ENCODE measurements around the gene OSBP2.

Gene OSBP2

GRCh38 chr22:30680991-30681770, 13.5 kb upstream of the OSBP2 start:
- no peak for DNase-seq (ENCODE audit: low spot score)
- Histone ChIP-seq H3K4me3 (no peak overlapping the region), H3K27ac (peak overlapping the region in 1 of 2 donors; percentile 41)
- TF ChIP-seq, protein P1, sequence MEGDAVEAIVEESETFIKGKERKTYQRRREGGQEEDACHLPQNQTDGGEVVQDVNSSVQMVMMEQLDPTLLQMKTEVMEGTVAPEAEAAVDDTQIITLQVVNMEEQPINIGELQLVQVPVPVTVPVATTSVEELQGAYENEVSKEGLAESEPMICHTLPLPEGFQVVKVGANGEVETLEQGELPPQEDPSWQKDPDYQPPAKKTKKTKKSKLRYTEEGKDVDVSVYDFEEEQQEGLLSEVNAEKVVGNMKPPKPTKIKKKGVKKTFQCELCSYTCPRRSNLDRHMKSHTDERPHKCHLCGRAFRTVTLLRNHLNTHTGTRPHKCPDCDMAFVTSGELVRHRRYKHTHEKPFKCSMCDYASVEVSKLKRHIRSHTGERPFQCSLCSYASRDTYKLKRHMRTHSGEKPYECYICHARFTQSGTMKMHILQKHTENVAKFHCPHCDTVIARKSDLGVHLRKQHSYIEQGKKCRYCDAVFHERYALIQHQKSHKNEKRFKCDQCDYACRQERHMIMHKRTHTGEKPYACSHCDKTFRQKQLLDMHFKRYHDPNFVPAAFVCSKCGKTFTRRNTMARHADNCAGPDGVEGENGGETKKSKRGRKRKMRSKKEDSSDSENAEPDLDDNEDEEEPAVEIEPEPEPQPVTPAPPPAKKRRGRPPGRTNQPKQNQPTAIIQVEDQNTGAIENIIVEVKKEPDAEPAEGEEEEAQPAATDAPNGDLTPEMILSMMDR (IDR thresholded peaks at IDR 0.05), result no peak

DNA sequence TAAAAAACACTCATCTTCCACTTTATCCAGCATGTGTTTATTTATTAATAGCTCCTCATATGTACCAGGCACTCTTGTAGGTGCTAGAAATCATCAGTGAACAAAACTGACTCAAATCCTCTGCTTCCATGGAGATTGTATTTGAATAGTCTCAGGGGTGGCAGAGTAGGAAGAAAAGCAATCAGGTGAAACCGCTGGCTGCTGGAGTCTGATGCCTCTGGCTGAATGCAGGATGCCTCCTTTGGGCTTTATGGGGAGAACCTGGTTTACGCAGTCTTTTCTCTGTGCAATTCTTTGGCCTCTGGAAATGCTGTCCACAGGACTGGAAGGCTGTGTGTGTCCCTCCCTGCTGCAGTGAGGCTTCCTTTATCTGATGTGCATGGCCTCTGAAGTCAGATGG, 12.8 kb upstream of the OSBP2 start:
- Histone ChIP-seq H3K4me3 (no peak overlapping the region), H3K27ac (no peak overlapping the region)
- no peak for DNase-seq (ENCODE audit: low spot score)
- TF ChIP-seq, protein P1 (IDR thresholded peaks at IDR 0.05), result no peak

GRCh38 chr22:30685178-30685577, 9.5 kb upstream of the OSBP2 start:
- no peak for DNase-seq (ENCODE audit: low spot score)
- TF ChIP-seq, protein P1 (IDR thresholded peaks at IDR 0.05), result no peak
- Histone ChIP-seq H3K4me3 (no peak overlapping the region), H3K27ac (no peak overlapping the region)

DNA sequence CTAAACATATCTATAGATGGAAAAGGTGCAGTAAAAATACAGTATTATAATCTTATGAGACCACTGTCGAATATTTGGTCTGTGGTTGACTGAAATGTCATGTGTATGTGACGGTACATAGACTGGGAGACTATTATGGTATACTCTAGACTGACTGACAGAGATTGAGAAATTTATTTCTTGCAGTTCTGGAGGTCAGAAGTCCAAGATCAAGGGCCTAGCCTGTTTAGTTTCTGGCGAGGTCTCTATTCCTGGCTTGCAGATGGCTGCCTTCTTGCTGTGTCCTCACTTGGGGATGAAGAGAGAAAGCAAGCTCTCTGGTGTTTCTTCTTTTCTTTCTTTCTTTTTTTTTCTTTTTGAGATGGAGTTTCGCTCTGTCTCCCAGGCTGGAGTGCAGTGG, 7.3 kb upstream of the OSBP2 start:
- TF ChIP-seq, protein P1 (IDR thresholded peaks at IDR 0.05), result no peak
- Histone ChIP-seq H3K4me3 (no peak overlapping the region), H3K27ac (no peak overlapping the region)
- no peak for DNase-seq (ENCODE audit: low spot score)

GRCh38 chr22:30689622-30690021, 5.1 kb upstream of the OSBP2 start:
- no peak overlapping the region for H3K27ac ChIP-seq
- TF ChIP-seq, protein P1 (IDR thresholded peaks at IDR 0.05), result no peak
- H3K4me3 ChIP-seq, result no peak overlapping the region
- no peak for DNase-seq (ENCODE audit: low spot score)

GRCh38 chr22:30691204-30691603, 3.5 kb upstream of the OSBP2 start:
- no peak for DNase-seq (ENCODE audit: low spot score)
- Histone ChIP-seq H3K4me3 (no peak overlapping the region), H3K27ac (no peak overlapping the region)
- TF ChIP-seq, protein P1 (IDR thresholded peaks at IDR 0.05), result no peak

- DNase-seq (ENCODE audit: low spot score), result no peak
- Histone ChIP-seq H3K27ac (peak overlapping the region in 1 of 2 donors; percentile 31), H3K4me3 (peak overlapping the region; percentile 79)
- TF ChIP-seq, protein P1 (IDR thresholded peaks at IDR 0.05), result no peak
Measured at GRCh38 chr22:30694171-30694639, 469 bp upstream of the OSBP2 start.
